HG03520 (cell line): ENCODE measurements around the gene YTHDF1.

Source experiments
- ATAC-seq: cut with Tn5 transposase; IDR thresholded peaks from one replicate; pipeline ENCODE4 v1.9.1; 2021; ENCODE audit warnings: mild to moderate bottlenecking, moderate library complexity; ENCODE audit not compliant: unreplicated experiment

Gene YTHDF1

DNA sequence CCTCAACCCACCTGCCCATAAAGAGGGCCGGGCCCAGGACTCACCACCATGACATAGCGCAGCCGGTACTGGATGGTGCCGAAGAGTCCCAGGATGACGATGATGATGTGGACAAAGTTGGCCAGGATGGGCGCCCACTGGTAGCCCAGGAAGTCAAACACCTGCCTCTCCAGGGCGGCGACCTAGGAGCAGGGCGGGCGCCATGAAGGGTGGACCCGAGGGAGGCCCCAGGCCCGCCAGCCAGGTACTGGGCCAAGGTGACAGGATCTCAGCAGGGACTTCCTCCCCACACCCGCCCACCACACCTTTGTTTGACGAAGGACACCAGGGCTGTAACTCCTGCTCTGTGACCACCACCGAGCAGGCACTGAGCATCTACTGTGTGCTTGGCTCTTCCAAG lies 34.0 kb upstream of the YTHDF1 start:
- no peak for ATAC-seq

DNA sequence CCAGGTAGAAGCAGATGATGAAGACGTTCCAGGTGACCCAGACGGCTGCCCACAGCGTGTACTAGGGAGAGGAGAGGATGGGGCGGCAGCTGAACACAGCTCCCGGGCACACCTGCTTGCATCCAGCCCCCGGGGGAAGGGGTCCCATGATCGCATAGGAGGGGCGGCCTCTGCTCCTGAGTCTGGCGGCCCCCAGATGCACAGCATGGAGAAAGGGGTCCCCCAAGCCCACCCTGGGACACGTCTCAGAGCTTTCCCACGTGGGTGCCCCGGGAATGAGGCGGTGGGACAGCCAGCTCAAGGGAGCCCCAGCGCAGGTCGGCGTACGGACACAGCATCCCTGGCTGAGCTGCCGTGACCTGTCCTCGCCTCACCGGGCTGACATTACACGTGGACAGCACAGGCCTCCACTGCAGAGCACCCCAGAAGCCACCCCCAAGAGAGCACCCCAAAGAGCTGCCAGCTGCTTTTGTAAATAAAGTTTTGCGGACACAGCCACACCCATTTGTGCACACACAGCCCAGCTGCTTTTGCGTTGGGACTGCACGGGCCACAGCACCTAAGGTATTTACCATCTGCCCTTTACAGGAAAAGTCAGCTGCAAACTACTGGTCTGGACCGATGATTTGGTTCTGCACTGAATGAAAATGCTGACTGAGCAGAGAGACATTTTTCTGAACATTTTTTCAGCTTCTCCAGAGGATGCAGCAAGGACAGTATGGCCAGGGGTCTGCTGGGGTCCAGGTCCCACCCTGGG lies 33.1 kb upstream of the YTHDF1 start:
- no peak for ATAC-seq

DNA sequence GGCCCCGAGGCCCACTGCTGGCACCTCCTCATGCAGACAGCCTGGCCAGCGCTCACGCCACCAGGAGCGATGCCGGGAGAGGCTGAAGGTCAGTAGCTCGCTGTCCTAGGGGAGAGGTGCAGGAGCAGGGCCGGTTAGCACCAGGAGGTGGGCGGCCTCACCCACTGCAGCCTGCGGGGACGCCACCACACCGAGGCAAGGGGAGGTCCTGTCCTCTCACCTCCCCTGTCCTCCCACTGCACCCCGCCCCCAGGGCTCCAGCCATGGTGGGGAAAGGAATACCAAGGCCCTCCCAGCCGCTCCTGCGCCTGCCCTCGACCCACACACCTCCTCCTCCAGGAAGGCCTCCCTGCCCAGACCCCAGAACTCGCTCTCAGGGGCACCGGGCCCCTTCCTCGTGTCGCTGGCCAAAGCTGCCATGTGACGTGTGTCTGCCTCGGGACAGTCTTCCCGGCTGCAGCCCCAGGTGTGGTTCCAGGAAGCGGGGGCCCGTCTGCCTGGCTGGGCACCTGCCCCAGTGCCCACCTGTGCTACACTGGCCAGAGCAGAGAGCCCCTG lies 31.8 kb upstream of the YTHDF1 start:
- no peak for ATAC-seq

GRCh38 chr20:63246490-63247288 lies 30.8 kb upstream of the YTHDF1 start:
- ATAC-seq, result no peak

DNA sequence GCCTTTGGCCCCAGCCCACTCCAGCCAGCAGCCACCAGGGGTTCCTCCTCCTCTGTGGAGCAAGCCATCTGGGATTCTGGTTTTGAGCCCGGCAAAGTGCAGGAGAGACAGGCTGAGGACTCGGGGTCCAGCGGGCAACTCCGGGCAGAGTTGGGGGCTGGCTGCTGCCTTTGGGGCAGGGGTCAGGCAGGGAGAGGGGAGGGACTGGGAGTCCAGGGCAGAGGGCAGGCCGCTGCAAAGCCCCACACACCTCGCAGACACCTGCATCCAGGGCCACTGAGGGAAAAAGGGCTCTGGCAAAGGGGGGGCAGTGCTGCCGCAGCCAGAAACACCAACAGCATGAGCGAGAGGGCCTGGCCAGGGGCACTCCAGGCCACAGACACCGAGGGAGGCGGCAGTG lies 28.5 kb upstream of the YTHDF1 start:
- ATAC-seq, result no peak

GRCh38 chr20:63243604-63244247 lies 27.8 kb upstream of the YTHDF1 start:
- ATAC-seq, result no peak

GRCh38 chr20:63242736-63243135 lies 26.8 kb upstream of the YTHDF1 start:
- no peak for ATAC-seq

GRCh38 chr20:63241272-63241671 lies 25.3 kb upstream of the YTHDF1 start:
- no peak for ATAC-seq

- no peak for ATAC-seq
These were observed 24.1 kb upstream of the YTHDF1 start for GRCh38 chr20:63240004-63240403.

DNA sequence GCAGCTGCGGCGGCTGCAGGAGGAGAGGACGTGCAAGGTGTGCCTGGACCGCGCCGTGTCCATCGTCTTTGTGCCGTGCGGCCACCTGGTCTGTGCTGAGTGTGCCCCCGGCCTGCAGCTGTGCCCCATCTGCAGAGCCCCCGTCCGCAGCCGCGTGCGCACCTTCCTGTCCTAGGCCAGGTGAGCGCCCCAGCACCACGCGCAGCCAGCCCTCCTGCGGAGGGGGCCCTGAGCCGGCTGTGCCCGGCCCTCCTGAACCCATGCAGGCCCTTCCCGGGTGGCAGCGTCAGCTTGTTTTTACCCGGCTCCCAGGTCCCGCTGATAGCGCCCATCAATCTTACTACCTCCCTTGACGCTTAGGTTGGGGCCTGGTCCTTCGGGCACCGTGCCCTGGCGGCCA lies 23.5 kb upstream of the YTHDF1 start:
- no peak for ATAC-seq

DNA sequence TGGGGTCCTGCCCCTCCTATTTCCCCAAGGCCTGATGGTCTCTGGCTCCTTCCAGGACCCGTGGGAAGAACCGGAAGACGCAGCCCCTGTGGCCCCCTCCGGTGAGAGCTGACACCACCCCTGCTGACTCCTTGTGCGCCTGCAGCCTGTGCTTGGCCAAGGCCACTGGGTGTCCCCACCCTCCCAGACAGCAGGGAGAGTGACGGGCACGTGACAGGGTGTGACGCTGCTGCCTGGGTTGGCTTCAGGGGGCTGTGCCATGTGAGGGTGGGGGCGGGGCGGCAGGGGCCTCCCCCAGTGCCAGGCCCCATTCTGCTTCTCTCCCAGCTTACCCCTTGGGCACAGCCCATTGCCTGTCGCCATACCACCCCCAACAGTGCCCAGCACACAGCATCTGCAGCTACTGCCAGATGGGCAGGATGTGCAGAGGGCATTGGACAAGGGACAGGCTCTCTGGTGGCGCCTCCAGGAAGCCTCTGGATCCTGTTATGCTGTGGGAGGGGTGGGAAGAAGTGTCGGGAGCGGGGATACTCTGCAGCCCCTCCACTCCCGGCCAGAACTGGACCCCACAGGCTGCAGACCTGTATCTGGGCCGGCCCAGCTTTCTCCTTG lies 22.7 kb upstream of the YTHDF1 start:
- ATAC-seq, result no peak

- ATAC-seq, result no peak
These were observed 22.1 kb upstream of the YTHDF1 start for GRCh38 chr20:63238031-63238430.

- ATAC-seq, result no peak
These were observed 20.3 kb upstream of the YTHDF1 start for GRCh38 chr20:63236116-63236837.

DNA sequence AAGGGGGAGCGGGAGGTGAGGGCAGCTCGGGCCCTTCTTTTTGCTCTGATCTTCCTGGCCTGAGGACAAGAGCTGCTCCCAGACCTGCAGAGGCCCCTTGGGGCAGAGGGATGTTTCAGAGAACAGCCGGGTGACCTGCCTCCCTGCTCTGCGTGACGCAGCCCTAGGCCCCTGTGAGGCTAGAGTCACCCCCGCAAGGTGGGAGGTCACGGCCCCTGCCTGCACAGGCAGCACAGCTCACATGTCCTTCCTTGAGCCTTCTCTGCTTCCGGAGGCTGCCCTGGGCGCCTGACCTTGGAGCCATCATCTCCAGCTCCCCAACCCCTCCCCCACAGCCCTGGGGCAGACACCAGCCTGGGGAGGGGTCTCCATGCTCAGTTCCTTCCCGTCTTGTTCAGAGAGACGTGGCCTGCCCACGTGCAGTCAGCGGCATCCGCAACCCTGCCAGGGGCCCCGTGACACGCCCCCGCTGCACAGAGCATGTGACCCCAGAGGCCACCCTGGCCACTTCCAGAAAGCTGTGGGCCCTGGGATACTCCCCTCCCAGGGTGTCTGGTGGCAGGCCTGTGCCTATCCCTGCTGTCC lies 19.6 kb upstream of the YTHDF1 start, which contains the start of gene BIRC7:
Gene BIRC7 (plus strand): TSS at position 507 of the 585 bp plus-strand sequence. CDS start 192 bp downstream, outside the sequence.
- ATAC-seq, result no peak

GRCh38 chr20:63234693-63235398 lies 18.9 kb upstream of the YTHDF1 start:
- ATAC-seq, result no peak

GRCh38 chr20:63233924-63234323 lies 18.0 kb upstream of the YTHDF1 start:
- no peak for ATAC-seq

DNA sequence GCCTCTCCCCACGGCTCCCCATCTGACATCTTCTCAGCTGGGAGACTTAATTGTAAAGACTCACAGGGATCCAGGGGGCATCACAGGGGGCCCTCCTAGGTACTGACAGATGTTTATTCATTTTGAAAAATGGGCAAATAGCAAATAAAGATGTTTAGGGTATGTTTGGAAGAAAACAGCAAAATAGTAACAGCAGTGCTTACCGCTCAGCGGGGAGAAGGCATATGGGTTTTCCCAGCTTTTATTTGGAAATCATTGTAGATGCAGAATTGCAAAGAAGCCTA lies 17.1 kb upstream of the YTHDF1 start:
- no peak for ATAC-seq

DNA sequence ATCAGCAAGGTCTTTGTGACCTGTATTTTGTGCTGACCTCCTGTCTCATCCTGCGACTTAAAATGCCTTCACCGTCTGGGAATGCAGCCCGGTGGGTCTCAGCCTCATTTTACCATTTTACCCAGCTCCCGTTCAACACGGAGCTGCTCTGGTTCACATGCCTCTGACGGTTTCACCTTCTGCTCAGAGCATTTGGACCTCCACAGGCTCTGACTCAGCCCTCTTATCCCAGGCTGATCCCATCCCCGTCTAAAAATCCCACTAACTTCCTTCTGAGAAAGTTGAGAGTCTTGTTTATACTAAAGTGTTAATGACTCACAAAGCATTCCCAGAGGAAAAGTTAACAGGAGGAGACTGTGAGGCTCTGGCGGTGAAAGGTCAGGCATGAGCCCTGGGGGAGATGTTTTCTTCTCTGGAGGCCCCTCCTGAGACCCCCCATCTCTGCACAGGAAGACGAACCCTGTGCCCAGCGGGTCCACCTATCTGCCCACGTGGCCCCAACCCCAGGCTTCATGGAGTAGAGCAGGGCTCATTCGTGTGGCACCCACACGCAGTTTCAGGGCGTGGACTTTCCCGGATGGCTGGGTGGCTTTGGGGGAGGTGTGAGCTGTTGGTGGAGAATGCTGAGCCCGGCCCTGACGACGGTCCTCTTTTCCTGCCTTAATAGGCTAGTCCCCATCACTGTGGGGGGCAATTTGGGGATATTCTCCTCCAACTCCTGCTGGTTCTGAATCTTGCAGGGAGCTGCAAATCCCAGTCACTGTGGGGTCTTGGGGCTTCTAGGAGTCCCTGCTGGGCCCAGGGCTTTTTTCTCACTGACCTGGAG lies 16.5 kb upstream of the YTHDF1 start:
- ATAC-seq, result no peak

- no peak for ATAC-seq
These were observed 14.9 kb upstream of the YTHDF1 start for GRCh38 chr20:63230800-63231268.
